ENCODE data around the gene GABRA5.

GRCh38 chr15:26937134-26937533 is 70.3 kb downstream of the GABRA5 start:
- TF ChIP-seq CTCF (IDR thresholded peaks at IDR 0.05; ENCODE audit: poor library complexity, severe bottlenecking), result no peak
- no peak for TF ChIP-seq MXI1 (conservative IDR thresholded peaks at IDR 0.05; ENCODE audit: poor library complexity, severe bottlenecking)
- no peak for TF ChIP-seq POLR2AphosphoS5 (IDR thresholded peaks at IDR 0.05)
- no peak for TF ChIP-seq SMC3 (conservative IDR thresholded peaks at IDR 0.05; ENCODE audit: poor library complexity)

Measured in neural cell (in vitro differentiated cells).